Effector memory CD4-positive, alpha-beta T cell (primary cell): Measurements from ENCODE around the gene TGFA.

ENCODE experiments used
- DNase-seq, 3 donors: peaks; one replicate each; pipeline ENCODE4 v3.0.0-alpha.2; 2020
- H3K27ac ChIP-seq: 2 replicates; pipeline ENCODE4 v1.7.0; 2013; ENCODE audit warnings: mild to moderate bottlenecking, low read length, moderate library complexity; ENCODE audit not compliant: insufficient read depth, poor library complexity, severe bottlenecking
- H3K27me3 ChIP-seq: replicated peaks from 2 replicates; pipeline ENCODE4 v1.7.0; 2013; ENCODE audit warnings: mild to moderate bottlenecking, low read length; ENCODE audit not compliant: insufficient read depth, control insufficient read depth, poor library complexity, severe bottlenecking
- H3K36me3 ChIP-seq: 2 replicates; pipeline ENCODE4 v1.7.0; 2013; ENCODE audit warnings: mild to moderate bottlenecking, low read length, moderate library complexity; ENCODE audit not compliant: control insufficient read depth, insufficient read depth
- H3K4me1 ChIP-seq: 2 replicates; pipeline ENCODE4 v1.7.0; 2013; ENCODE audit warnings: low read length, mild to moderate bottlenecking; ENCODE audit not compliant: control insufficient read depth, insufficient read depth, poor library complexity, severe bottlenecking
- H3K4me3 ChIP-seq: 2 replicates; pipeline ENCODE4 v1.7.0; 2013; ENCODE audit warnings: low read length, low read depth, mild to moderate bottlenecking; ENCODE audit not compliant: insufficient read depth, poor library complexity, severe bottlenecking
- H3K9me3 ChIP-seq: 2 replicates; pipeline ENCODE4 v1.7.0; 2013; ENCODE audit warnings: mild to moderate bottlenecking, low read length, moderate library complexity; ENCODE audit not compliant: control insufficient read depth
- total RNA-seq, 3 donors: gene quantifications; one replicate each; lab custom pipeline; 2026; lab: John Stamatoyannopoulos, UW

TGFA gene
- 4.8 to 12.2 (median 8.1) reads per million in 3 donors for total RNA-seq

DNA sequence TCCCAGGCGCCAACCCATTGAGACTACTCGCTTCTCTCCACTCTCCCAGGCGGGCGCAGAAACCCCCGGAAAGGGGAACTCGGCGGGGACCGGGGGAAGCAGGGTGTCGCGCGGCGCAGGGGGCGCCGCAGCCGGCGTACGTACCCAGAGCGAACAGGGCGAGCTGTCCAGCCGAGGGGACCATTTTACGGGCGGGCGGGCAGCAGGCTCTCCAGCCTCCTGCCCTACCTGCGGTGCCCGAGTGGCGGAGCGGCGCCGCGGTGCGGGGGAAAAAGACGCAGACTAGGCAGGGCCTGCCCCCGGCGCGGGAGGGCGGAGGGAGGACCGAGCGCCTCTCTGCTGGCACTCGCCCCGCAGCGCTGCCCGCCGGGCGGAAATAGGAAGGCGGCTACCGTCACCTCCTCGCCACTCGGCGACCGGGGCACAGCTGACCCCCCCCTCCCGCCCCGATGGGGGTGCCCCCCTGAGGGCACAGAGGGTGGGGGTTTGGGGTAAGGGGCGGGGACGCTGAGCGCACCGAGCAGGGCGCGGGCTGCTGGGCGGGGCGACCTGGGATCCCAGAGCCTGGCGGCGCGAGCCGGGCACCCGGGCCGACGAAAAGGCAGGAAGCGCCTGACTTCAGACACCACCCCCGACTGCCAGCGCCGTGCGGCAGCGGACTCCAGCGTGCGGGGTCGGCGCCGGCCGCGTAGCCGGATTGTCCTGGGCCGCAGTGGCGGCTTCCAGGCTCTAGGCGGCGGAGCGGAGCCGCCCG lies at the start of gene TGFA:
Gene TGFA, minus strand, starts transcription at position 243 of the 754 bp plus-strand sequence. Its CDS starts 59 bp downstream, at position 184.
- Histone ChIP-seq H3K36me3 (no peaks in the 10 kb centered on the region), H3K4me3 (peak within 1 kb of the TSS; percentile 71), H3K27ac (peak within 1 kb of the TSS; percentile 18), H3K4me1 (peaks cover 15% of the 10 kb centered on the region), H3K9me3 (no peaks in the 10 kb centered on the region), H3K27me3 (no peaks in the 10 kb centered on the region)
- DNase-seq: peak; percentile 65 to 68 (median 65)

DNA sequence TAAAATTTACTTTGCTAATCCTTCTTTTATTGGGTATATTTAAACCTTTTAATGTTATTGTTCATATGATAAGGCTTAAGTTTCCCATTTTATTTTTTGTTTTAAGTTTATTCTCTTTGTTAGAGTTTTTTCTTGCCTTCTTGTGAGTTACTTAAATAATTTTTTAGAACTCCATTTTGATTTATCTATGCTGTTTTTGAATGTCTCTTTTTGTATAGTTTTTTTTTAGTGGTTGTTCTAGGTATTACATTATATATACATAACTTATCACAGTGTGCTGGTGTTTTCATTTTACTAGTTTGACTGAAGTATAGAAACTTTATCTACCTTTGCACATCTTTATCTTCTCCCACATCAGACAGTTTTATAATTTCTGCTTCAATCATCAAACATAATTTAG lies 49.4 kb upstream of the TGFA start:
- no peak for DNase-seq
- H3K36me3 ChIP-seq: no peaks in the 10 kb centered on the region
- H3K27ac ChIP-seq: no peak overlapping the region
- H3K9me3 ChIP-seq: no peaks in the 10 kb centered on the region
- H3K4me1 ChIP-seq: no peaks in the 10 kb centered on the region
- H3K27me3 ChIP-seq: no peaks in the 10 kb centered on the region
- no peak overlapping the region for H3K4me3 ChIP-seq

DNA sequence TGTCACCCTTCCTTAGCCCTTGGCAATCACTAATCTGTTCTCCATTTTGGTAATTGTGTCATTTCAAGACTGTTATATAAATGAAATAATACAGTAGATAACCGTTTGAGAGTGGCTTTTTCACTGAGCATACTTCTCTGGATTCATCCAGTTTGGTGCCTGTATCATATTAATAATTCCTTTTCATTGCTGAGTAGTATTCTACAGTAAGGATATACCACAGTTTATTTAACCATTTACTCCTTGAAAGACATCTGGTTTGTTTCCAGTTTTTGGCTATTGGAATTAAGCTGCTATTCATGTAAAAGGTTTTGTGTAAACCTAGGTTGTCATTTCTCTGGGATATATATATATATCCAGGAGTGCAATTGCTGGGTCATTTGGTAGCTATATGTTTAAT lies 44.6 kb upstream of the TGFA start:
- H3K4me3 ChIP-seq: no peak overlapping the region
- DNase-seq: no peak
- no peaks in the 10 kb centered on the region for H3K27me3 ChIP-seq
- no peak overlapping the region for H3K27ac ChIP-seq
- no peaks in the 10 kb centered on the region for H3K9me3 ChIP-seq
- no peaks in the 10 kb centered on the region for H3K4me1 ChIP-seq
- no peaks in the 10 kb centered on the region for H3K36me3 ChIP-seq

GRCh38 chr2:70596739-70597138 lies 43.1 kb upstream of the TGFA start:
- DNase-seq: no peak
- Histone ChIP-seq H3K27ac (no peak overlapping the region), H3K4me3 (no peak overlapping the region)

GRCh38 chr2:70596293-70596692 lies 42.7 kb upstream of the TGFA start:
- DNase-seq: no peak

More at GRCh38 chr2:70596739-70597138, 43.1 kb upstream of the TGFA start:
- H3K4me1 ChIP-seq: no peaks in the 10 kb centered on the region
- H3K36me3 ChIP-seq: no peaks in the 10 kb centered on the region
- no peaks in the 10 kb centered on the region for H3K9me3 ChIP-seq
- no peaks in the 10 kb centered on the region for H3K27me3 ChIP-seq

DNA sequence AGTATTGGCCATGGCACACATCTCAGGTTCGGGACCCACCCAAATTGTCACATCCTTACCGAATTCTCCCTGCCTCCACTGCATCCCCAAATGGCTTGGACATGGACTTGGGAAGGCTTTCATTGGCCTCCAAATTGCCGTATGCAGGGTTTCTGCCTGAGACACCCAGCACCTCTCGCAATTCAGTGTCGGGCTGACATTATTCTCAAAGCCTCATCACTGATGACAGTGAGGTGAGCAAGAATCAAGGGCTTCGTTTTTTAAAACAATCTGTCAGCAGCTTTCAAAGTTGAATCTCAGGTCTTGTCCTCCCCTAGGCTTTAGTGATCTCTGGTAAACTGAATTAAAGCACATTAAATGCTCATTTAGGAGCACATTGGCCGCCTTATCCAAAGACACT lies 29.5 kb upstream of the TGFA start:
- no peak for DNase-seq
- H3K36me3 ChIP-seq: no peaks in the 10 kb centered on the region
- H3K9me3 ChIP-seq: no peaks in the 10 kb centered on the region
- no peak overlapping the region for H3K27ac ChIP-seq
- no peaks in the 10 kb centered on the region for H3K27me3 ChIP-seq
- H3K4me1 ChIP-seq: no peaks in the 10 kb centered on the region
- no peak overlapping the region for H3K4me3 ChIP-seq

More at GRCh38 chr2:70596293-70596692, 42.7 kb upstream of the TGFA start:
- Histone ChIP-seq H3K27me3 (no peaks in the 10 kb centered on the region), H3K27ac (no peak overlapping the region), H3K9me3 (no peaks in the 10 kb centered on the region), H3K4me3 (no peak overlapping the region), H3K36me3 (no peaks in the 10 kb centered on the region), H3K4me1 (no peaks in the 10 kb centered on the region)

DNA sequence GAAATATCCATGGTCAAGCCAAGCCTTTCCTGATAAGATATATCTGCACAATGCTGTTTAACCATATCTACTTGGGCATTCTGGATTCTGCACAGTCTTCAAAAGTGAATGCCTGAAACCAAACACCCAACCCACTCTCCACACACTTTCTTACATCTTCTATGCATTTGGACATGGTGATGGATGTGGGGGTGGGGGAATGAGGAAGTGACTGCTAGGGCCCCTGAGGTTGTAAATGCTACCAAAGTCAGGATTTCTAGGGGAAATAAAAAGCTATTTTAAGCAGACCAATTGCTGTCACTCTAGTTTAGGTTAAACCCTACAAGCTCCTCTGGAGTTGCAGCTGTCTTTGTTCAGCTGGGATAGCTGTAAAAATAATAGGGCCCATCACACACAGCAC lies 26.7 kb upstream of the TGFA start:
- no peaks in the 10 kb centered on the region for H3K4me1 ChIP-seq
- H3K27ac ChIP-seq: no peak overlapping the region
- no peaks in the 10 kb centered on the region for H3K9me3 ChIP-seq
- no peaks in the 10 kb centered on the region for H3K27me3 ChIP-seq
- no peak for DNase-seq
- no peaks in the 10 kb centered on the region for H3K36me3 ChIP-seq
- no peak overlapping the region for H3K4me3 ChIP-seq

DNA sequence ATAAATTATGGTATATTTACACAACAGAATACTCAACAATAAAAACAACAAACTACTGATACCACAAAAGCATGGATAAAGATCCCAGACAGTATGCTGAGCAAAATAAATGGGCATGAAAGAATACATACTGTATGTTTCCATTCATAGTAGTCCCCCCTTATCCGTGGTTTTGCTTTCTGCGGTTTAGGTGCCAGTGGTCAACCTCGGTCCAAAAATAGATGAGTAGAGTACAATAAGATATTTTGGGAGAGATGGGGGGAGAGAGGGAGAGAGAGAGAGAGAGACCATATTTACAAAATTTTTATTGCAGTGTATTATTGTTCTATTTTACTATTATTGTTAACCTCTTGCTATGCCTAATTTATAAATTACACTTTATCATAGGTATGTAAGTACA lies 21.0 kb upstream of the TGFA start:
- H3K27ac ChIP-seq: no peak overlapping the region
- no peaks in the 10 kb centered on the region for H3K36me3 ChIP-seq
- H3K4me3 ChIP-seq: no peak overlapping the region
- no peaks in the 10 kb centered on the region for H3K9me3 ChIP-seq
- H3K27me3 ChIP-seq: no peaks in the 10 kb centered on the region
- DNase-seq: no peak
- no peaks in the 10 kb centered on the region for H3K4me1 ChIP-seq

GRCh38 chr2:70574109-70574508 lies 20.5 kb upstream of the TGFA start:
- H3K4me3 ChIP-seq: no peak overlapping the region
- no peaks in the 10 kb centered on the region for H3K4me1 ChIP-seq
- H3K27me3 ChIP-seq: no peaks in the 10 kb centered on the region
- DNase-seq: no peak
- no peaks in the 10 kb centered on the region for H3K9me3 ChIP-seq
- H3K36me3 ChIP-seq: no peaks in the 10 kb centered on the region
- H3K27ac ChIP-seq: no peak overlapping the region

- H3K4me1 ChIP-seq: no peaks in the 10 kb centered on the region
- no peaks in the 10 kb centered on the region for H3K9me3 ChIP-seq
- DNase-seq: no peak
- H3K27ac ChIP-seq: no peak overlapping the region
- no peaks in the 10 kb centered on the region for H3K27me3 ChIP-seq
- no peaks in the 10 kb centered on the region for H3K36me3 ChIP-seq
- H3K4me3 ChIP-seq: no peak overlapping the region
Observed at GRCh38 chr2:70570041-70570661, 16.5 kb upstream of the TGFA start.
